Measurements from ENCODE around the gene FAM193A. TPM values are rescaled to one million over a fixed set of nuclear protein-coding genes. Genes with fewer than 3 reads are reported as not detected.

Gene FAM193A
- total RNA-seq, 1 donor from 2014 or later: 19.8 TPM

GRCh38 chr4:2698951-2699505, 162.6 kb downstream of the FAM193A start:
- H3K27me3 ChIP-seq (ENCODE audit: control insufficient read depth, insufficient read depth, low read length): no peaks in the 10 kb centered on the region
- no peak for DNase-seq (ENCODE audit: low read depth)
- peaks cover 1% of the 10 kb centered on the region for H3K36me3 ChIP-seq (ENCODE audit: control insufficient read depth, insufficient read depth, low read length)
- TF ChIP-seq, protein P1, sequence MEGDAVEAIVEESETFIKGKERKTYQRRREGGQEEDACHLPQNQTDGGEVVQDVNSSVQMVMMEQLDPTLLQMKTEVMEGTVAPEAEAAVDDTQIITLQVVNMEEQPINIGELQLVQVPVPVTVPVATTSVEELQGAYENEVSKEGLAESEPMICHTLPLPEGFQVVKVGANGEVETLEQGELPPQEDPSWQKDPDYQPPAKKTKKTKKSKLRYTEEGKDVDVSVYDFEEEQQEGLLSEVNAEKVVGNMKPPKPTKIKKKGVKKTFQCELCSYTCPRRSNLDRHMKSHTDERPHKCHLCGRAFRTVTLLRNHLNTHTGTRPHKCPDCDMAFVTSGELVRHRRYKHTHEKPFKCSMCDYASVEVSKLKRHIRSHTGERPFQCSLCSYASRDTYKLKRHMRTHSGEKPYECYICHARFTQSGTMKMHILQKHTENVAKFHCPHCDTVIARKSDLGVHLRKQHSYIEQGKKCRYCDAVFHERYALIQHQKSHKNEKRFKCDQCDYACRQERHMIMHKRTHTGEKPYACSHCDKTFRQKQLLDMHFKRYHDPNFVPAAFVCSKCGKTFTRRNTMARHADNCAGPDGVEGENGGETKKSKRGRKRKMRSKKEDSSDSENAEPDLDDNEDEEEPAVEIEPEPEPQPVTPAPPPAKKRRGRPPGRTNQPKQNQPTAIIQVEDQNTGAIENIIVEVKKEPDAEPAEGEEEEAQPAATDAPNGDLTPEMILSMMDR (IDR thresholded peaks at IDR 0.05; ENCODE audit: insufficient read depth, low read length, poor library complexity, severe bottlenecking): no peak
- no peak overlapping the region for H3K4me3 ChIP-seq (ENCODE audit: low read depth, low read length)

- H3K4me3 ChIP-seq (ENCODE audit: low read depth, low read length): no peak overlapping the region
- peaks cover 1% of the 10 kb centered on the region for H3K36me3 ChIP-seq (ENCODE audit: control insufficient read depth, insufficient read depth, low read length)
- no peak for DNase-seq (ENCODE audit: low read depth)
- TF ChIP-seq, protein P1 (IDR thresholded peaks at IDR 0.05; ENCODE audit: insufficient read depth, low read length, poor library complexity, severe bottlenecking): no peak
- H3K27me3 ChIP-seq (ENCODE audit: control insufficient read depth, insufficient read depth, low read length): no peaks in the 10 kb centered on the region
Measured at GRCh38 chr4:2699534-2699933, 163.1 kb downstream of the FAM193A start.

GRCh38 chr4:2700031-2700430, 163.6 kb downstream of the FAM193A start:
- DNase-seq (ENCODE audit: low read depth): no peak
- TF ChIP-seq, protein P1 (IDR thresholded peaks at IDR 0.05; ENCODE audit: insufficient read depth, low read length, poor library complexity, severe bottlenecking): no peak
- peaks cover 1% of the 10 kb centered on the region for H3K36me3 ChIP-seq (ENCODE audit: control insufficient read depth, insufficient read depth, low read length)
- H3K27me3 ChIP-seq (ENCODE audit: control insufficient read depth, insufficient read depth, low read length): no peaks in the 10 kb centered on the region
- no peak overlapping the region for H3K4me3 ChIP-seq (ENCODE audit: low read depth, low read length)

DNA sequence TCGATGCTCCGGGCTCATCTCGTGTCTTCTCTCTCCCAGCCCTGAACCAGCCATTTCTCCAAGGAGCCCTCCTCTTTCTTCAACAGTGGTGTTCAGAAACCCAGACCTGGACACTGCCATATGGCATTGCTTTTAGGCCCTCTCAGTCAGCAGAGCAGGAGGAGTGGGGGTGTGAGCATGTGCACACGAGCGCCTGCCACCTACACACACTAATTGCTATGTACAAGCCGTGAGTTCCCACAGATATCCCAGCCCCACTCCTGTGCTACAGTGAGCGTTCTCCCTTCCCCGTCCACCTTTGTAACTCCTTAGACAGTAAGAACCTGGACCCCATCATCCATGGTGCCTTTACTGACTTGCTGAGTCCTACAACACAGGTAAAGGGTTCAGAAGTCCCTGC, 165.9 kb downstream of the FAM193A start:
- no peaks in the 10 kb centered on the region for H3K27me3 ChIP-seq (ENCODE audit: control insufficient read depth, insufficient read depth, low read length)
- H3K36me3 ChIP-seq (ENCODE audit: control insufficient read depth, insufficient read depth, low read length): no peaks in the 10 kb centered on the region
- TF ChIP-seq, protein P1 (IDR thresholded peaks at IDR 0.05; ENCODE audit: insufficient read depth, low read length, poor library complexity, severe bottlenecking): no peak

DNA sequence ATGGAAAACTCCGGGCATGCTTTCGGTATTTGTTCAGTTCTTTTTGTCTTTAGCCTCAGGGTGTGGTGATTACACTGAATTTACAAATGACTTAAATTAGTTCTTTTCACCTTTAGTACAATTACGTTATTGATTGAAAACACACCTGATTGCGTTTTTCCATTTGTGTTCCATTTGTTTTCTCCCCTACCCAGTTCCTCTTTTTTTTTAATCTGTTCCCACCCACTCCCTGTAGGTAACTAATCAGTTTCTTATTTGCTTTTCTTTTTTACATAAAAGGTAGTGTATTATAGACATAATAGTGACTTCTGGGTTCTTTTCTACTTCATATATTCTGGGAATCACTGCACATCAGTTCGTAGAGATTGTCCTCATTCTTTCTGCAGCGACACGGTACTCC, 166.3 kb downstream of the FAM193A start:
- Histone ChIP-seq H3K36me3 (ENCODE audit: control insufficient read depth, insufficient read depth, low read length) (no peaks in the 10 kb centered on the region), H3K4me3 (ENCODE audit: low read depth, low read length) (no peak overlapping the region), H3K27me3 (ENCODE audit: control insufficient read depth, insufficient read depth, low read length) (no peaks in the 10 kb centered on the region)
- TF ChIP-seq, protein P1 (IDR thresholded peaks at IDR 0.05; ENCODE audit: insufficient read depth, low read length, poor library complexity, severe bottlenecking): no peak
- no peak for DNase-seq (ENCODE audit: low read depth)

More for the DNA sequence above, 165.9 kb downstream of the FAM193A start:
- H3K4me3 ChIP-seq (ENCODE audit: low read depth, low read length): no peak overlapping the region
- no peak for DNase-seq (ENCODE audit: low read depth)

DNA sequence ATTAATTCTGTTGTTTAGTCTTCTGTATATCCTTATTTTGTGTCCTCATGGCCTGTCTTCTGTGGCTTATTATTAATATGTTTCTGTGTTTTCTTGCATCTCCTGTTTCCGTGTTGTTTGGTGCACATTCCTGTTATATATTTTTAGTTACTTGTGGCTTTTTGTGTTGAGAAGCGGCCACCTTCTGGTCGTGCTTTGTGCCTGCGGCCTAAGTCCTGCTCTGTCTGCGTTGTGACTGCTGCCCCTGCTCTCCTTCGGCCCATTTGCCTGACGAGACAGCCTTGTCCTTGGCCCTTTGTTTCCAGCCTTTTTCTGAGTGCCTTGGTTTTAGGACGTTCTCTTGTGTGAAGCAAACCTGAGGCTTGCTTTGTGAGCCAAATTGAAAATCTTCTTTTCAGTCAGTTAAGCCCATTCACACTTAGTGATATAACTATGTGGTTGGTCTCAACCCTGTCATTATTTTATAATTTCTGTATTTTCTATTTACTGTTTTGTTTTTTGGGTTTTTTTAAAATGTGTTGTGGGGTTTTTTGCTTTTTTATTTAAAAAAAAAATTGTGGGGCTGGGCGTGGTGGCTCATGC, 175.9 kb downstream of the FAM193A start:
- no peak overlapping the region for H3K4me3 ChIP-seq (ENCODE audit: low read depth, low read length)
- H3K27me3 ChIP-seq (ENCODE audit: control insufficient read depth, insufficient read depth, low read length): no peaks in the 10 kb centered on the region
- peaks cover 2% of the 10 kb centered on the region for H3K36me3 ChIP-seq (ENCODE audit: control insufficient read depth, insufficient read depth, low read length)
- TF ChIP-seq, protein P1 (IDR thresholded peaks at IDR 0.05; ENCODE audit: insufficient read depth, low read length, poor library complexity, severe bottlenecking): peak; percentile 39
- DNase-seq (ENCODE audit: low read depth): no peak

Measured in kidney epithelial cell (primary cell).